IPS-NIHi11 (cell line): ENCODE data around the gene RPS16.
A peak's percentile ranks its signal among the peaks of the same experiment; 100 is the strongest.

Experiments used
- DNase-seq: peaks from one replicate; pipeline ENCODE4 v3.0.0; 2012; ENCODE audit warnings: mixed read lengths, low spot score

Gene RPS16

GRCh38 chr19:39407660-39408391 is 27.9 kb downstream of the RPS16 start:
- no peak for DNase-seq

GRCh38 chr19:39407410-39407659 is 28.4 kb downstream of the RPS16 start:
- no peak for DNase-seq

GRCh38 chr19:39406656-39407409 is 28.9 kb downstream of the RPS16 start, which contains the start of gene ZFP36:
Gene ZFP36 (plus strand): TSS chr19:39406847. CDS start chr19:39406905, 58 bp downstream.
- DNase-seq: peak; percentile 75

GRCh38 chr19:39405958-39406655 is 29.6 kb downstream of the RPS16 start:
- no peak for DNase-seq

- no peak for DNase-seq
These were observed 30.3 kb downstream of the RPS16 start for GRCh38 chr19:39405261-39405957.

- no peak for DNase-seq
These were observed 32.1 kb downstream of the RPS16 start for GRCh38 chr19:39403331-39404312.

- DNase-seq: peak; percentile 79
These were observed 33.1 kb downstream of the RPS16 start for GRCh38 chr19:39402346-39403300.

- DNase-seq: no peak
These were observed 34.0 kb downstream of the RPS16 start for GRCh38 chr19:39401549-39402345.

- no peak for DNase-seq
These were observed 34.6 kb downstream of the RPS16 start for GRCh38 chr19:39401070-39401548.

GRCh38 chr19:39400061-39400460 is 35.7 kb downstream of the RPS16 start:
- no peak for DNase-seq

GRCh38 chr19:39399668-39400050 is 36.1 kb downstream of the RPS16 start:
- no peak for DNase-seq

- no peak for DNase-seq
These were observed 37.4 kb downstream of the RPS16 start for GRCh38 chr19:39398297-39398864.

- DNase-seq: peak; percentile 85
These were observed 38.1 kb downstream of the RPS16 start for GRCh38 chr19:39397360-39398296.

GRCh38 chr19:39390751-39391437 is 44.9 kb downstream of the RPS16 start, which contains the start of the genes MED29 and PAF1:
Gene MED29 (plus strand): TSS chr19:39391378. CDS start chr19:39391423, 45 bp downstream.
Gene PAF1 (minus strand): TSS chr19:39391106. CDS start chr19:39390864, 242 bp downstream.
- DNase-seq: peak; percentile 93

GRCh38 chr19:39390451-39390750 is 45.3 kb downstream of the RPS16 start:
- no peak for DNase-seq

GRCh38 chr19:39389631-39390414 is 45.9 kb downstream of the RPS16 start:
- no peak for DNase-seq
